NCI-H146 (cell line): ENCODE measurements around the gene PCSK7.
"Not testable (repeated sequence)": the region's sequence is repeated elsewhere in the genome, so short reads cannot be mapped to it uniquely, and the experiment has no call there.

Experiments used
- DNase-seq: peaks from one replicate; lab custom pipeline; 2025; lab: John Stamatoyannopoulos, UW

The PCSK7 gene

GRCh38 chr11:117217141-117218084, 14.5 kb downstream of the PCSK7 start:
- DNase-seq, result no peak

- no peak for DNase-seq
Observed at GRCh38 chr11:117214404-117215110, 17.3 kb downstream of the PCSK7 start.

- no peak for DNase-seq
Observed at GRCh38 chr11:117212697-117213355, 19.0 kb downstream of the PCSK7 start.

- no peak for DNase-seq
Observed at GRCh38 chr11:117210620-117211019, 21.3 kb downstream of the PCSK7 start.

- not testable (repeated sequence) for DNase-seq
Observed at GRCh38 chr11:117209351-117210125, 22.3 kb downstream of the PCSK7 start.

- not testable (repeated sequence) for DNase-seq
Observed at GRCh38 chr11:117208710-117209109, 23.2 kb downstream of the PCSK7 start.

GRCh38 chr11:117207481-117207880, 24.4 kb downstream of the PCSK7 start:
- DNase-seq, result not testable (repeated sequence)

- DNase-seq, result not testable (repeated sequence)
Observed at GRCh38 chr11:117206859-117207258, 25.0 kb downstream of the PCSK7 start.

GRCh38 chr11:117206111-117206510, 25.8 kb downstream of the PCSK7 start:
- not testable (repeated sequence) for DNase-seq

GRCh38 chr11:117205211-117205818, 26.6 kb downstream of the PCSK7 start:
- DNase-seq, result no peak

GRCh38 chr11:117204283-117205080, 27.4 kb downstream of the PCSK7 start:
- DNase-seq, result no peak

- no peak for DNase-seq
Observed at GRCh38 chr11:117203069-117203407, 28.8 kb downstream of the PCSK7 start.

- no peak for DNase-seq
Observed at GRCh38 chr11:117202386-117203068, 29.3 kb downstream of the PCSK7 start.

- no peak for DNase-seq
Observed at GRCh38 chr11:117201658-117202305, 30.1 kb downstream of the PCSK7 start.

GRCh38 chr11:117200813-117201657, 30.8 kb downstream of the PCSK7 start:
- DNase-seq, result no peak

- no peak for DNase-seq
Observed at GRCh38 chr11:117199916-117200812, 31.7 kb downstream of the PCSK7 start.
